ENCODE data around the gene HEATR1.

GRCh38 chr1:236558846-236559245 lies 45.5 kb downstream of the HEATR1 start:
- TF ChIP-seq TAF1 (conservative IDR thresholded peaks at IDR 0.05) (no peak), CTCF (IDR thresholded peaks at IDR 0.05; ENCODE audit: low read depth, low read length, missing input control) (no peak)

Data from liver (tissue), 3 donors.